Sigmoid colon (tissue), 4 donors: Measurements from ENCODE around the gene IRF4.

ENCODE experiments used
- EP300 ChIP-seq, 4 donors: sonication (generic); formaldehyde crosslinking; IDR thresholded peaks; one replicate each; pipeline ENCODE4 v1.6.1; 2017; ENCODE audit warnings: antibody characterized with exemption in 4 of 4
- POLR2A ChIP-seq, 2 donors: fragments of 450-650 bp; IDR thresholded peaks; one replicate each; pipeline ENCODE4 v1.6.1; 2016; ENCODE audit warnings: antibody characterized with exemption in 2 of 2, mild to moderate bottlenecking in 2 of 2, moderate library complexity in 2 of 2
- POLR2AphosphoS5 ChIP-seq, 4 donors: sonication (generic); formaldehyde crosslinking; IDR thresholded peaks; one replicate each; pipeline ENCODE4 v1.6.1; 2017; ENCODE audit warnings: antibody characterized with exemption in 4 of 4
- TF ChIP-seq, protein P1 (sequence below), 4 experiments: fragments of 450-650 bp in 3 of 4; fragments of 200-600 bp in 1 of 4; IDR thresholded peaks; one replicate each; pipeline ENCODE4 v1.5.1; 2016 to 2019; ENCODE audit warnings: antibody characterized with exemption in 4 of 4, mild to moderate bottlenecking in 3 of 4, moderate library complexity in 2 of 4

DNA sequence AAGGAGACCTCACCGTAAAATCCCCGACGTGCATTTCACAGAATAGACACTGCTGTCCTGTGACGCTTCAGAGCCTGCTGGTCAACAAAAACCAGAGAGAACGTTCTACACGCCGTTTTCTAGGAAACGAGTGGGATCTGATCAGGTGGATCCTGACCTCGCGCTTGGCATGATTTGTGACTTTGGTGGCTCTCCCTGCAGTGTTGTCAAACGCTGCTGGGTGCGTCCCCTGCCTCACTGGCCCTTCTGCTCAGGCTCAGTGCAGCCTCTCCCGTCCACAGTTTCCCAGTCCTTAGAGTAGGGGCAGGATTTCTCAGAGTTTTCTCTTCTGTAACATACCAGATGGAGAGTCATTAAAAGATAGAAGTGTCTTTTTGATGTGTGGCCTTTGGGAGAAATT lies 27.6 kb upstream of the IRF4 start:
- TF ChIP-seq, protein P1, sequence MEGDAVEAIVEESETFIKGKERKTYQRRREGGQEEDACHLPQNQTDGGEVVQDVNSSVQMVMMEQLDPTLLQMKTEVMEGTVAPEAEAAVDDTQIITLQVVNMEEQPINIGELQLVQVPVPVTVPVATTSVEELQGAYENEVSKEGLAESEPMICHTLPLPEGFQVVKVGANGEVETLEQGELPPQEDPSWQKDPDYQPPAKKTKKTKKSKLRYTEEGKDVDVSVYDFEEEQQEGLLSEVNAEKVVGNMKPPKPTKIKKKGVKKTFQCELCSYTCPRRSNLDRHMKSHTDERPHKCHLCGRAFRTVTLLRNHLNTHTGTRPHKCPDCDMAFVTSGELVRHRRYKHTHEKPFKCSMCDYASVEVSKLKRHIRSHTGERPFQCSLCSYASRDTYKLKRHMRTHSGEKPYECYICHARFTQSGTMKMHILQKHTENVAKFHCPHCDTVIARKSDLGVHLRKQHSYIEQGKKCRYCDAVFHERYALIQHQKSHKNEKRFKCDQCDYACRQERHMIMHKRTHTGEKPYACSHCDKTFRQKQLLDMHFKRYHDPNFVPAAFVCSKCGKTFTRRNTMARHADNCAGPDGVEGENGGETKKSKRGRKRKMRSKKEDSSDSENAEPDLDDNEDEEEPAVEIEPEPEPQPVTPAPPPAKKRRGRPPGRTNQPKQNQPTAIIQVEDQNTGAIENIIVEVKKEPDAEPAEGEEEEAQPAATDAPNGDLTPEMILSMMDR (IDR thresholded peaks at IDR 0.05) = no peak
- TF ChIP-seq POLR2A (IDR thresholded peaks at IDR 0.05) (no peak), POLR2AphosphoS5 (IDR thresholded peaks at IDR 0.05) (no peak), EP300 (IDR thresholded peaks at IDR 0.05) (no peak)
